Neuronal stem cell (in vitro differentiated cells): Measurements from ENCODE around the gene C5orf63.

Experiments
- DNase-seq: peaks from one replicate; pipeline ENCODE4 v3.0.0-alpha.2; 2013; ENCODE audit warnings: low spot score
- H2AFZ ChIP-seq: one replicate; pipeline ENCODE4 v1.6.1; 2013; ENCODE audit warnings: mild to moderate bottlenecking, low read length, inconsistent platforms
- H2AK5ac ChIP-seq: 2 replicates; pipeline ENCODE4 v1.6.1; 2013; ENCODE audit warnings: low read depth, mild to moderate bottlenecking, inconsistent platforms, low read length, moderate library complexity, mixed read lengths
- H2BK120ac ChIP-seq: 2 replicates; pipeline ENCODE4 v1.6.1; 2013; ENCODE audit warnings: low read depth, mild to moderate bottlenecking, inconsistent platforms, low read length, moderate library complexity, mixed read lengths
- H2BK12ac ChIP-seq: one replicate; pipeline ENCODE4 v1.6.1; 2013; ENCODE audit warnings: low read length, inconsistent platforms
- H2BK15ac ChIP-seq: 2 replicates; pipeline ENCODE4 v1.6.1; 2013; ENCODE audit warnings: mild to moderate bottlenecking, low read length, inconsistent platforms, mixed read lengths
- H2BK5ac ChIP-seq: one replicate; pipeline ENCODE4 v1.6.1; 2013; ENCODE audit warnings: inconsistent platforms, mild to moderate bottlenecking, low read length, moderate library complexity
- H3K14ac ChIP-seq: one replicate; pipeline ENCODE4 v1.6.1; 2013; ENCODE audit warnings: low read length, inconsistent platforms
- H3K18ac ChIP-seq: 2 replicates; pipeline ENCODE4 v1.6.1; 2013; ENCODE audit warnings: low read length, inconsistent platforms
- H3K23ac ChIP-seq: 2 replicates; pipeline ENCODE4 v1.6.1; 2013; ENCODE audit warnings: low read depth, mild to moderate bottlenecking, mixed read lengths, low read length, inconsistent platforms; ENCODE audit not compliant: poor library complexity
- H3K27ac ChIP-seq: replicated peaks from 3 replicates; pipeline ENCODE4 v1.5.1; 2013; ENCODE audit warnings: low read length, inconsistent platforms
- H3K27me3 ChIP-seq, 3 experiments: 2 replicates each; pipeline ENCODE4 v1.6.1; 2013; ENCODE audit warnings: low read length in 3 of 3, mild to moderate bottlenecking in 2 of 3, inconsistent platforms in 1 of 3, low read depth in 1 of 3, mixed read lengths in 1 of 3, moderate library complexity in 1 of 3; ENCODE audit not compliant: control insufficient read depth in 3 of 3, insufficient read depth in 3 of 3
- H3K36me3 ChIP-seq, 2 donors: replicated peaks in 1 of 2; 2 replicates each; pipeline ENCODE4 v1.6.1; 2013; ENCODE audit warnings: low read length in 2 of 2; ENCODE audit not compliant: control insufficient read depth in 2 of 2, insufficient read depth in 2 of 2
- H3K4ac ChIP-seq: 2 replicates; pipeline ENCODE4 v1.6.1; 2013; ENCODE audit warnings: inconsistent platforms, mild to moderate bottlenecking, low read length, moderate library complexity
- H3K4me1 ChIP-seq, 2 donors: 1 replicate in 1 of 2; 2 replicates in 1 of 2; pipeline ENCODE4 v1.6.1; 2013; ENCODE audit warnings: low read length in 2 of 2, low read depth in 1 of 2; ENCODE audit not compliant: control insufficient read depth in 2 of 2, insufficient read depth in 1 of 2
- H3K4me2 ChIP-seq: one replicate; pipeline ENCODE4 v1.6.1; 2013; ENCODE audit warnings: mild to moderate bottlenecking, low read length, inconsistent platforms; ENCODE audit not compliant: insufficient read depth, poor library complexity, severe bottlenecking
- H3K4me3 ChIP-seq, 2 donors: 2 replicates each; pipeline ENCODE4 v1.5.1; 2013; ENCODE audit warnings: low read length in 2 of 2, mild to moderate bottlenecking in 2 of 2, inconsistent platforms in 1 of 2, moderate library complexity in 1 of 2
- H3K79me1 ChIP-seq: one replicate; pipeline ENCODE4 v1.6.1; 2013; ENCODE audit warnings: low read depth, mild to moderate bottlenecking, inconsistent platforms, low read length, moderate library complexity
- H3K9ac ChIP-seq: one replicate; pipeline ENCODE4 v1.6.1; 2013; ENCODE audit warnings: mild to moderate bottlenecking, low read depth, low read length, inconsistent platforms; ENCODE audit not compliant: poor library complexity
- H3K9me3 ChIP-seq, 2 donors: replicated peaks in 1 of 2; 2 replicates each; pipeline versions ENCODE3 to v1.6.1; 2013; ENCODE audit warnings: low read length in 2 of 2, mild to moderate bottlenecking in 2 of 2, inconsistent platforms in 1 of 2, low read depth in 1 of 2, mixed read lengths in 1 of 2, moderate library complexity in 1 of 2; ENCODE audit not compliant: control insufficient read depth in 2 of 2, insufficient read depth in 1 of 2
- H4K8ac ChIP-seq: one replicate; pipeline ENCODE4 v1.6.1; 2013; ENCODE audit warnings: low read depth, mild to moderate bottlenecking, inconsistent platforms, low read length, moderate library complexity
- H4K91ac ChIP-seq: one replicate; pipeline ENCODE4 v1.6.1; 2013; ENCODE audit warnings: low read length, low read depth, mild to moderate bottlenecking, inconsistent platforms; ENCODE audit not compliant: poor library complexity
- WGBS, 2 donors: extraction: QIAGEN DNeasy Blood & Tissue Kit; methylation state at CpG; one replicate each; pipeline ENCODE4 v1.1.7; 2013; ENCODE audit warnings: missing lambda C conversion rate in 2 of 2, mixed read lengths in 1 of 2; ENCODE audit not compliant: insufficient read length in 2 of 2, insufficient replicate concordance in 1 of 2; ENCODE audit errors: extremely low coverage in 2 of 2; 5-methylcytosine and 5-hydroxymethylcytosine counted together

C5orf63 gene

GRCh38 chr5:127042593-127042992 is 30.7 kb downstream of the C5orf63 start:
- Histone ChIP-seq H2BK15ac (no peak overlapping the region), H3K4me3 (no peak overlapping the region), H3K4me1 (peaks cover 1 to 2% of the 10 kb centered on the region in 2 donors), H3K79me1 (no peaks in the 10 kb centered on the region), H2AK5ac (no peak overlapping the region), H3K36me3 (no peaks in the 10 kb centered on the region), H3K9me3 (no peaks in the 10 kb centered on the region), H3K27me3 (peaks cover 0 to 7% (median 0%) of the 10 kb centered on the region in 3 experiments), H4K91ac (no peak overlapping the region), H3K27ac (no peak overlapping the region), H3K4ac (no peak overlapping the region), H2BK120ac (no peak overlapping the region), H3K23ac (no peak overlapping the region), H2AFZ (no peak overlapping the region), H2BK12ac (no peak overlapping the region), H3K14ac (no peak overlapping the region), H3K9ac (no peak overlapping the region), H2BK5ac (no peak overlapping the region), H4K8ac (no peak overlapping the region), H3K4me2 (no peak overlapping the region), H3K18ac (no peak overlapping the region)
- no CpG with 5 or more reads among the region's 2 CpGs for WGBS, 2 donors
- DNase-seq = no peak

GRCh38 chr5:127041571-127041970 is 31.7 kb downstream of the C5orf63 start:
- Histone ChIP-seq H3K27me3 (no peaks in the 10 kb centered on the region), H2BK120ac (no peak overlapping the region), H2AK5ac (no peak overlapping the region), H3K4me3 (no peak overlapping the region), H3K18ac (no peak overlapping the region), H3K23ac (no peak overlapping the region), H3K4me2 (no peak overlapping the region), H2BK5ac (no peak overlapping the region), H3K4ac (no peak overlapping the region), H4K8ac (no peak overlapping the region), H4K91ac (no peak overlapping the region), H2AFZ (no peak overlapping the region), H3K4me1 (peaks cover 1 to 2% of the 10 kb centered on the region in 2 donors), H3K79me1 (no peaks in the 10 kb centered on the region), H3K36me3 (no peaks in the 10 kb centered on the region), H3K9me3 (no peaks in the 10 kb centered on the region), H3K14ac (no peak overlapping the region), H2BK15ac (no peak overlapping the region), H2BK12ac (no peak overlapping the region), H3K9ac (no peak overlapping the region), H3K27ac (no peak overlapping the region)
- no CpG with 5 or more reads among the region's 3 CpGs for WGBS, 2 donors
- DNase-seq = no peak

- H4K91ac ChIP-seq = no peak overlapping the region
- H3K36me3 ChIP-seq = no peaks in the 10 kb centered on the region
- H3K18ac ChIP-seq = no peak overlapping the region
- H2BK120ac ChIP-seq = no peak overlapping the region
- no peak overlapping the region for H3K23ac ChIP-seq
- no peak overlapping the region for H2AK5ac ChIP-seq
- H3K4me3 ChIP-seq = no peak overlapping the region
- DNase-seq = no peak
- no peaks in the 10 kb centered on the region for H3K79me1 ChIP-seq
- H3K4me2 ChIP-seq = no peak overlapping the region
- no peaks in the 10 kb centered on the region for H3K27me3 ChIP-seq
- no CpG with 5 or more reads among the region's 9 CpGs for WGBS, 2 donors
- no peak overlapping the region for H3K27ac ChIP-seq
- H4K8ac ChIP-seq = no peak overlapping the region
- H3K14ac ChIP-seq = no peak overlapping the region
- H3K9me3 ChIP-seq = no peaks in the 10 kb centered on the region
- H3K9ac ChIP-seq = no peak overlapping the region
- H3K4ac ChIP-seq = no peak overlapping the region
- no peak overlapping the region for H2BK12ac ChIP-seq
- no peak overlapping the region for H2BK15ac ChIP-seq
- H2AFZ ChIP-seq = peak overlapping the region; percentile 8
- peaks cover 1 to 2% of the 10 kb centered on the region in 2 donors for H3K4me1 ChIP-seq
- H2BK5ac ChIP-seq = no peak overlapping the region
Observed at GRCh38 chr5:127040796-127041520, 32.3 kb downstream of the C5orf63 start.

GRCh38 chr5:127038550-127038949 is 34.8 kb downstream of the C5orf63 start:
- Histone ChIP-seq H4K91ac (no peak overlapping the region), H2AFZ (no peak overlapping the region), H2BK12ac (no peak overlapping the region), H4K8ac (no peak overlapping the region), H3K4me3 (no peak overlapping the region), H2AK5ac (no peak overlapping the region), H3K4ac (no peak overlapping the region), H3K23ac (no peak overlapping the region), H3K4me1 (peaks cover 1 to 2% of the 10 kb centered on the region in 2 donors), H3K9me3 (no peaks in the 10 kb centered on the region), H3K36me3 (no peaks in the 10 kb centered on the region), H3K27me3 (peaks cover 0 to 3% (median 0%) of the 10 kb centered on the region in 3 experiments), H2BK15ac (no peak overlapping the region), H2BK5ac (no peak overlapping the region), H3K79me1 (no peaks in the 10 kb centered on the region), H3K9ac (no peak overlapping the region), H3K4me2 (no peak overlapping the region), H3K18ac (no peak overlapping the region), H2BK120ac (no peak overlapping the region), H3K14ac (no peak overlapping the region), H3K27ac (no peak overlapping the region)
- no peak for DNase-seq
- no CpG with 5 or more reads among the region's 4 CpGs for WGBS, 2 donors
